Measurements from ENCODE around the gene SCYGR5. TPM values are rescaled to one million over a fixed set of nuclear protein-coding genes. Genes with fewer than 3 reads are reported as not detected.

The SCYGR5 gene
- total RNA-seq, 4 donors from 2014 or later: not detected

DNA sequence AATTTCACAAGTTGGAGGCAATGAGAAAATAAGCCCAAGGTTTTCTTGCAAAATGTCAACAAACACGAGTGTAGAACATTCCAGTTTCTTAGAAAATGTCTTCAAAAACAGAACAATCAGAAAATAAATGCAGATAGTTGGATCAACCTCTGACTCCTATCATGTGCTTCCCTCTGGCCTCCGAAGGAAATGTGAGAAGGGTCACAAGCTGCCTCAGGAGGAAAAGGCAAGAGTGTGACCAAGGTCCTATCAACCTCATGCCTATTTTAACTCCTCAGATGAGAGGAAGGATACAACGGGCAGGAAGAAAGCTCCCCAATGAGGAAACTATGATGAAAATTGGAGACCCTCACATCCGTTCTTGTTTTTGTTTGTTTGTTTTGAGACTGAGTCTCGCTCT lies 7.9 kb downstream of the SCYGR5 start:
- Histone ChIP-seq H3K36me3 (no peaks in the 10 kb centered on the region), H3K9me3 (no peaks in the 10 kb centered on the region), H3K4me1 (no peaks in the 10 kb centered on the region), H3K27me3 (no peaks in the 10 kb centered on the region), H3K4me3 (no peak overlapping the region), H3K27ac (no peak overlapping the region)
- TF ChIP-seq POLR2A (IDR thresholded peaks at IDR 0.05) (no peak), POLR2AphosphoS5 (IDR thresholded peaks at IDR 0.05) (no peak), EP300 (IDR thresholded peaks at IDR 0.05) (no peak)
- TF ChIP-seq, protein P1, sequence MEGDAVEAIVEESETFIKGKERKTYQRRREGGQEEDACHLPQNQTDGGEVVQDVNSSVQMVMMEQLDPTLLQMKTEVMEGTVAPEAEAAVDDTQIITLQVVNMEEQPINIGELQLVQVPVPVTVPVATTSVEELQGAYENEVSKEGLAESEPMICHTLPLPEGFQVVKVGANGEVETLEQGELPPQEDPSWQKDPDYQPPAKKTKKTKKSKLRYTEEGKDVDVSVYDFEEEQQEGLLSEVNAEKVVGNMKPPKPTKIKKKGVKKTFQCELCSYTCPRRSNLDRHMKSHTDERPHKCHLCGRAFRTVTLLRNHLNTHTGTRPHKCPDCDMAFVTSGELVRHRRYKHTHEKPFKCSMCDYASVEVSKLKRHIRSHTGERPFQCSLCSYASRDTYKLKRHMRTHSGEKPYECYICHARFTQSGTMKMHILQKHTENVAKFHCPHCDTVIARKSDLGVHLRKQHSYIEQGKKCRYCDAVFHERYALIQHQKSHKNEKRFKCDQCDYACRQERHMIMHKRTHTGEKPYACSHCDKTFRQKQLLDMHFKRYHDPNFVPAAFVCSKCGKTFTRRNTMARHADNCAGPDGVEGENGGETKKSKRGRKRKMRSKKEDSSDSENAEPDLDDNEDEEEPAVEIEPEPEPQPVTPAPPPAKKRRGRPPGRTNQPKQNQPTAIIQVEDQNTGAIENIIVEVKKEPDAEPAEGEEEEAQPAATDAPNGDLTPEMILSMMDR (IDR thresholded peaks at IDR 0.05): no peak
- no peak for ATAC-seq
- 60 to 64% methylated on average over 5 of the region's 5 CpGs for WGBS, 2 donors (ENCODE audit: low coverage in 1 of 2)

DNA sequence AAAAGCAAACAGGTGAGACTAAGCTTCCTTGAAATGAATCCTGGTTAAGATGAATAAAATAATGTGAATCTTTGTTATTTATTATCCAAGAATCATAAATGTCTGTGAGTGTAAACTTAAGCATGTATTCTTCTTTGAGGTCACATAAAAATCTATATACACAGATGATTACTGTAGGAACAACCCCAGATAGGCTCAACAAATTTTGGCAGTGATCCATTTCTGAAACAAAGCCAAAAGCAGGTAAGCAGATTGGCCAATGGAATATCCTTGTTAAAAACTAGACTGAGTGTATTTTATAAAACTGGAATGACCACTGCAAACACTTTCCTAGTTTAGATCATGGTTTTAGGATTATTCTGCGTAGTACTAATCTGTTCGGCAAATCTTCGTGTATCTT lies 11.3 kb downstream of the SCYGR5 start:
- Histone ChIP-seq H3K4me1 (no peaks in the 10 kb centered on the region), H3K36me3 (no peaks in the 10 kb centered on the region), H3K27me3 (no peaks in the 10 kb centered on the region), H3K4me3 (no peak overlapping the region), H3K9me3 (no peaks in the 10 kb centered on the region), H3K27ac (no peak overlapping the region)
- TF ChIP-seq EP300 (IDR thresholded peaks at IDR 0.05) (no peak), POLR2A (IDR thresholded peaks at IDR 0.05) (no peak), POLR2AphosphoS5 (IDR thresholded peaks at IDR 0.05) (no peak)
- TF ChIP-seq, protein P1 (IDR thresholded peaks at IDR 0.05): no peak
- 86 to 90% methylated on average over 3 of the region's 3 CpGs for WGBS, 2 donors (ENCODE audit: low coverage in 1 of 2)
- no peak for ATAC-seq

GRCh38 chr2:227684258-227684657 lies 17.7 kb downstream of the SCYGR5 start:
- Histone ChIP-seq H3K27ac (no peak overlapping the region), H3K36me3 (no peaks in the 10 kb centered on the region), H3K9me3 (no peaks in the 10 kb centered on the region), H3K4me1 (no peaks in the 10 kb centered on the region), H3K27me3 (no peaks in the 10 kb centered on the region), H3K4me3 (no peak overlapping the region)
- WGBS, 2 donors (ENCODE audit: low coverage in 1 of 2): 73 to 77% methylated on average over 5 of the region's 5 CpGs
- ATAC-seq: no peak
- TF ChIP-seq POLR2AphosphoS5 (IDR thresholded peaks at IDR 0.05): no peak
- TF ChIP-seq, protein P1 (IDR thresholded peaks at IDR 0.05): no peak
- no peak for TF ChIP-seq EP300 (IDR thresholded peaks at IDR 0.05)
- no peak for TF ChIP-seq POLR2A (IDR thresholded peaks at IDR 0.05)

DNA sequence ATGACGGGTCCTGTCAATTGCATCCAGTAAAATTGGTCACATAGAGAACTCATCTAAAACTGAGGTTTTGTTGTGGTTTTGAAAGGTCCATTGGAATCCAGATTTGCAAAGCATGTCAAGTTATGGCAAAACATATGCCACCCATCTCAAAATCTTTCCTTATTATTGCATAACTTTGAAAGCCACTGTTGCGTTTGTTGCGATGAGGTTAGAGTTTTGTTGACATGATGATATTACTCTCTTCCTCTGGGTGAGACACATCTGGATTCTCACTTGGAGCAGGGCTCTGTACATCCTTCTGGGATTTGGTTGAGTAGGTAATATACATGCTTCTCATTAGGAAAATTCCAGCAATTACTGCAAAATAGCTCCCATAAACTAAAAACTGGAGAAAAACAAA lies 20.6 kb downstream of the SCYGR5 start:
- Histone ChIP-seq H3K36me3 (no peaks in the 10 kb centered on the region), H3K4me3 (no peak overlapping the region), H3K9me3 (no peaks in the 10 kb centered on the region), H3K27me3 (no peaks in the 10 kb centered on the region), H3K4me1 (no peaks in the 10 kb centered on the region), H3K27ac (no peak overlapping the region)
- TF ChIP-seq POLR2A (IDR thresholded peaks at IDR 0.05): no peak
- TF ChIP-seq, protein P1 (IDR thresholded peaks at IDR 0.05): no peak
- no peak for TF ChIP-seq EP300 (IDR thresholded peaks at IDR 0.05)
- TF ChIP-seq POLR2AphosphoS5 (IDR thresholded peaks at IDR 0.05): no peak
- ATAC-seq: no peak
- WGBS, 2 donors (ENCODE audit: low coverage in 1 of 2): 72 to 73% methylated on average over 3 of the region's 3 CpGs

DNA sequence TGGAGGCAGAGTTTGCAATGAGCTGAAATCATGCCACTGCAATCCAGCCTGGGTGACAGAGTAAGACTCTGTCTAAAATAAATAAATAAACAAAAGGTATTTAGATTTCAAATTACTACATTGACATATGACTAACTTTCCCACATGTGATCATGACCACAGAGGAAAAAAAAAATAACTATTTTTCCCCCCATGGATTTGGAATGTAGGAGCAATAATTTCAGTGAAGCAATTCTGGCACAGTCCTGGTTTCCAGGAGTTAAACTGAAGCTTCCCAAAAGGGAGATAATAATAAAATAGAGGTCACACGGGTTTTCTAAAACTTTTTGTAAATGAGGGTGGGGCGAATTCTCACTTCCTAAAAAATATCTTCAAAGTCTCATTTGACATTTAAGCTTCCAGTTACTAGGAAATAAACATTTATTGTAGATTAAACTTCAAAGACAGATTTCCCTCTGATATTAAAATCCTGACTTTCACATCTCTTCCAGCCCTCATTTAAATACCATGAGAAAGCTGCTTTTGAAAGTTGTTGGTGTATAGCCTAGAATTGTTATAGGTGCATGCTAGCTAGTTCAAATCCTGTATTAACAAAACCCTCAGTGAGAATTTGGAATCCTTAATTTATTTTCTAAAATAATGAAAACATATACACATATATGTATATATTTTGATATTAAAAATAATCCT lies 30.5 kb downstream of the SCYGR5 start:
- TF ChIP-seq EP300 (IDR thresholded peaks at IDR 0.05) (no peak), POLR2A (IDR thresholded peaks at IDR 0.05) (no peak), POLR2AphosphoS5 (IDR thresholded peaks at IDR 0.05) (no peak)
- TF ChIP-seq, protein P1 (IDR thresholded peaks at IDR 0.05): no peak
- ATAC-seq: no peak
- H3K27me3 ChIP-seq: no peaks in the 10 kb centered on the region
- H3K4me3 ChIP-seq: no peak overlapping the region
- no peak overlapping the region for H3K27ac ChIP-seq
- H3K4me1 ChIP-seq: no peaks in the 10 kb centered on the region
- 59 to 62% methylated on average over 2 of the region's 2 CpGs for WGBS, 2 donors (ENCODE audit: low coverage in 1 of 2)
- H3K9me3 ChIP-seq: peaks cover 0 to 2% (median 0%) of the 10 kb centered on the region in 3 donors
- no peaks in the 10 kb centered on the region for H3K36me3 ChIP-seq

Data from gastroesophageal sphincter (tissue), 4 donors.